HG03571 (cell line): ENCODE results near the gene DPPA3.
"Not testable (repeated sequence)": the region's sequence is repeated elsewhere in the genome, so short reads cannot be mapped to it uniquely, and the experiment has no call there.

Experiments
- ATAC-seq: cut with Tn5 transposase; IDR thresholded peaks from one replicate; pipeline ENCODE4 v1.9.1; 2021; ENCODE audit not compliant: unreplicated experiment

DPPA3 gene

GRCh38 chr12:7711133-7711532 lies at the start of gene DPPA3:
DPPA3 (plus strand) TSS chr12:7711433; CDS start chr12:7711571, 138 bp downstream.
- no peak for ATAC-seq

- ATAC-seq, result no peak
These were observed 49.5 kb upstream of the DPPA3 start for GRCh38 chr12:7661741-7662140.

- no peak for ATAC-seq
These were observed 44.6 kb upstream of the DPPA3 start for GRCh38 chr12:7666595-7666994.

- ATAC-seq, result no peak
These were observed 44.1 kb upstream of the DPPA3 start for GRCh38 chr12:7667125-7667524.

- no peak for ATAC-seq
These were observed 43.1 kb upstream of the DPPA3 start for GRCh38 chr12:7668171-7668570.

GRCh38 chr12:7675455-7675854 lies 35.8 kb upstream of the DPPA3 start:
- not testable (repeated sequence) for ATAC-seq

GRCh38 chr12:7677432-7677888 lies 33.8 kb upstream of the DPPA3 start:
- not testable (repeated sequence) for ATAC-seq

GRCh38 chr12:7678744-7679143 lies 32.5 kb upstream of the DPPA3 start:
- ATAC-seq, result no peak

- no peak for ATAC-seq
These were observed 31.8 kb upstream of the DPPA3 start for GRCh38 chr12:7679251-7680045.

GRCh38 chr12:7681535-7681934 lies 29.7 kb upstream of the DPPA3 start:
- ATAC-seq, result no peak

- ATAC-seq, result no peak
These were observed 17.4 kb upstream of the DPPA3 start for GRCh38 chr12:7693793-7694192.

GRCh38 chr12:7694556-7695236 lies 16.5 kb upstream of the DPPA3 start:
- ATAC-seq, result no peak

GRCh38 chr12:7695237-7695560 lies 16.0 kb upstream of the DPPA3 start:
- ATAC-seq, result no peak

- ATAC-seq, result no peak
These were observed 15.6 kb upstream of the DPPA3 start, which contains the start of gene GDF3 for GRCh38 chr12:7695566-7696197. GDF3 (minus strand) TSS chr12:7695775; CDS start chr12:7695728, 47 bp downstream.

GRCh38 chr12:7705846-7706245 lies 5.4 kb upstream of the DPPA3 start:
- no peak for ATAC-seq

GRCh38 chr12:7709969-7710675 lies 1.1 kb upstream of the DPPA3 start:
- no peak for ATAC-seq

- no peak for ATAC-seq
These were observed 1.7 kb downstream of the DPPA3 start for GRCh38 chr12:7712841-7713442.

- no peak for ATAC-seq
These were observed 5.1 kb downstream of the DPPA3 start for GRCh38 chr12:7716381-7716780.

- no peak for ATAC-seq
These were observed 8.9 kb downstream of the DPPA3 start for GRCh38 chr12:7719946-7720730.

- no peak for ATAC-seq
These were observed 12.7 kb downstream of the DPPA3 start for GRCh38 chr12:7723926-7724325.
